SK-N-SH treated with all-trans-retinoic acid at 6 μM for 48 hours (cell line): Measurements from ENCODE around the gene KRTAP10-4.

Experiments
- ATAC-seq: fragments of 200-7000 bp; cut with Tn5 transposase; 3 replicates; pipeline ENCODE4 v1.9.1; 2020; ENCODE audit warnings: mild to moderate bottlenecking, moderate library complexity
- ARNTL ChIP-seq: fragments of 450-650 bp; formaldehyde crosslinking; IDR thresholded peaks from 2 replicates; pipeline ENCODE4 v1.5.0; 2020; ENCODE audit warnings: low read depth, mild to moderate bottlenecking, moderate library complexity, borderline replicate concordance
- BACH2 ChIP-seq: fragments of 250-450 bp; sonication (Bioruptor Pico); IDR thresholded peaks from 2 replicates; pipeline ENCODE4 v1.9.0; 2021; ENCODE audit warnings: mild to moderate bottlenecking, borderline replicate concordance
- CREB5 ChIP-seq: fragments of 250-450 bp; sonication (Bioruptor Pico); IDR thresholded peaks from 2 replicates; pipeline ENCODE4 v1.5.1; 2020; ENCODE audit warnings: low read depth, mild to moderate bottlenecking, moderate library complexity
- CSDC2 ChIP-seq: fragments of 250-450 bp; sonication (Bioruptor Pico); IDR thresholded peaks from 2 replicates; pipeline ENCODE4 v1.5.0; 2020; ENCODE audit warnings: mild to moderate bottlenecking, moderate library complexity
- CSRNP3 ChIP-seq: fragments of 250-450 bp; sonication (Bioruptor Pico); IDR thresholded peaks from 2 replicates; pipeline ENCODE4 v1.5.1; 2021; ENCODE audit warnings: mild to moderate bottlenecking, moderate library complexity
- ESRRG ChIP-seq: fragments of 250-450 bp; sonication (Bioruptor Pico); IDR thresholded peaks from 2 replicates; pipeline ENCODE4 v1.6.1; 2021; ENCODE audit warnings: mild to moderate bottlenecking
- GLIS3 ChIP-seq: fragments of 250-450 bp; sonication (Bioruptor Pico); IDR thresholded peaks from 2 replicates; pipeline ENCODE4 v1.5.0; 2020; ENCODE audit warnings: mild to moderate bottlenecking, moderate library complexity
- ISL1 ChIP-seq: fragments of 250-450 bp; sonication (Bioruptor Pico); IDR thresholded peaks from 2 replicates; pipeline ENCODE4 v2.1.2; 2022; ENCODE audit warnings: mild to moderate bottlenecking, moderate library complexity
- OSR1 ChIP-seq: fragments of 250-450 bp; sonication (Bioruptor Pico); IDR thresholded peaks from 2 replicates; pipeline ENCODE4 v1.8.0; 2022; ENCODE audit warnings: moderate library complexity, mild to moderate bottlenecking, inconsistent platforms
- PATZ1 ChIP-seq: fragments of 250-450 bp; sonication (Bioruptor Pico); IDR thresholded peaks from 2 replicates; pipeline ENCODE4 v1.8.0; 2020; ENCODE audit warnings: mild to moderate bottlenecking, moderate library complexity, borderline replicate concordance
- POU6F1 ChIP-seq: fragments of 250-450 bp; sonication (Bioruptor Pico); IDR thresholded peaks from 2 replicates; pipeline ENCODE4 v1.8.0; 2021; ENCODE audit warnings: low read depth, mild to moderate bottlenecking, moderate library complexity, borderline replicate concordance
- SNAI2 ChIP-seq: fragments of 250-450 bp; sonication (Bioruptor Pico); IDR thresholded peaks from 2 replicates; pipeline ENCODE4 v1.5.0; 2020; ENCODE audit warnings: mild to moderate bottlenecking, moderate library complexity
- TOX ChIP-seq: fragments of 250-450 bp; sonication (Bioruptor Pico); IDR thresholded peaks from 2 replicates; pipeline ENCODE4 v1.8.0; 2021; ENCODE audit warnings: mild to moderate bottlenecking, moderate library complexity, borderline replicate concordance
- TSHZ2 ChIP-seq: fragments of 250-450 bp; sonication (Bioruptor Pico); IDR thresholded peaks from 2 replicates; pipeline ENCODE4 v1.5.0; 2020; ENCODE audit warnings: mild to moderate bottlenecking, moderate library complexity
- ZC3H10 ChIP-seq: fragments of 250-450 bp; sonication (Bioruptor Pico); IDR thresholded peaks from 2 replicates; pipeline ENCODE4 v1.5.1; 2021; ENCODE audit warnings: mild to moderate bottlenecking, moderate library complexity
- ZFP3 ChIP-seq: fragments of 250-450 bp; sonication (Bioruptor Pico); IDR thresholded peaks from 2 replicates; pipeline ENCODE4 v1.5.0; 2020; ENCODE audit warnings: mild to moderate bottlenecking, moderate library complexity
- ZFP30 ChIP-seq: fragments of 450-650 bp; formaldehyde crosslinking; IDR thresholded peaks from 2 replicates; pipeline ENCODE4 v1.5.0; 2022; ENCODE audit warnings: mild to moderate bottlenecking, moderate library complexity
- ZNF565 ChIP-seq: fragments of 450-650 bp; formaldehyde crosslinking; conservative IDR thresholded peaks from 2 replicates; pipeline ENCODE4 v1.5.0; 2020; ENCODE audit warnings: low read depth, mild to moderate bottlenecking, moderate library complexity
- ZNF70 ChIP-seq: fragments of 450-650 bp; formaldehyde crosslinking; IDR thresholded peaks from 2 replicates; pipeline ENCODE4 v1.5.0; 2020; ENCODE audit warnings: mild to moderate bottlenecking, moderate library complexity
- ZNF8 ChIP-seq: fragments of 450-650 bp; formaldehyde crosslinking; IDR thresholded peaks from 2 replicates; pipeline ENCODE4 v1.5.0; 2020; ENCODE audit warnings: mild to moderate bottlenecking, moderate library complexity

The KRTAP10-4 gene

GRCh38 chr21:44612669-44613229 is 39.2 kb downstream of the KRTAP10-4 start:
- no peak for ATAC-seq
- TF ChIP-seq ZFP30 (CRISPR knock-in tag) (no peak), BACH2 (CRISPR knock-in tag) (no peak), POU6F1 (no peak), ARNTL (CRISPR knock-in tag) (no peak), ZFP3 (CRISPR knock-in tag) (no peak), CSDC2 (CRISPR knock-in tag) (no peak), ZC3H10 (CRISPR knock-in tag) (no peak), SNAI2 (no peak), ZNF8 (CRISPR knock-in tag) (no peak), PATZ1 (CRISPR knock-in tag) (no peak), TOX (no peak), GLIS3 (CRISPR knock-in tag) (no peak), ZNF70 (CRISPR knock-in tag) (no peak), ISL1 (CRISPR knock-in tag) (no peak), OSR1 (no peak), ZNF565 (CRISPR knock-in tag) (no peak), TSHZ2 (CRISPR knock-in tag) (no peak)

- TF ChIP-seq ZNF565 (CRISPR knock-in tag) (no peak), TOX (no peak), CSRNP3 (CRISPR knock-in tag) (no peak)
- no peak for ATAC-seq
Measured at GRCh38 chr21:44613386-44614155, 40.0 kb downstream of the KRTAP10-4 start.

- no peak for ATAC-seq
- TF ChIP-seq CREB5 (CRISPR knock-in tag): no peak
- TF ChIP-seq ZC3H10 (CRISPR knock-in tag): no peak
- TF ChIP-seq ESRRG: no peak
- TF ChIP-seq BACH2 (CRISPR knock-in tag): no peak
- TF ChIP-seq GLIS3 (CRISPR knock-in tag): no peak
- TF ChIP-seq ZNF565 (CRISPR knock-in tag): no peak
- TF ChIP-seq TOX: no peak
- no peak for TF ChIP-seq SNAI2
- TF ChIP-seq CSRNP3 (CRISPR knock-in tag): no peak
- TF ChIP-seq PATZ1 (CRISPR knock-in tag): no peak
- TF ChIP-seq ISL1 (CRISPR knock-in tag): no peak
- no peak for TF ChIP-seq ZNF70 (CRISPR knock-in tag)
Measured at GRCh38 chr21:44614161-44614631, 40.7 kb downstream of the KRTAP10-4 start.
